ENCODE measurements around the gene CTSK.
"Not testable (repeated sequence)": the region's sequence is repeated elsewhere in the genome, so short reads cannot be mapped to it uniquely, and the experiment has no call there.

The CTSK gene

GRCh38 chr1:150808121-150808520 is at the start of gene CTSK:
Gene CTSK (minus strand): TSS chr1:150808260. CDS start chr1:150806805, 1,455 bp downstream.
- Histone ChIP-seq H3K36me3 (ENCODE audit: insufficient read depth, low read length) (peaks cover 27% of the 10 kb centered on the region), H3K9me3 (ENCODE audit: low read depth, low read length) (no peaks in the 10 kb centered on the region), H3K9ac (ENCODE audit: insufficient read length) (peak within 1 kb of the TSS; percentile 56), H3K4me3 (peak within 1 kb of the TSS; percentile 77), H3K27ac (peak within 1 kb of the TSS; percentile 95)
- no peak for DNase-seq (ENCODE audit: low read depth, low spot score)
- TF ChIP-seq EZH2 (IDR thresholded peaks at IDR 0.05), result no peak
- TF ChIP-seq POLR2AphosphoS5 (IDR thresholded peaks at IDR 0.05; ENCODE audit: borderline replicate concordance, low read depth, low read length), result no peak
- no peak for TF ChIP-seq FOXP2 (optimal IDR thresholded peaks at IDR 0.05; ENCODE audit: control extremely low read depth, extremely low read length, insufficient read depth)

GRCh38 chr1:150852734-150853133 is 44.7 kb upstream of the CTSK start:
- H3K9ac ChIP-seq (ENCODE audit: insufficient read length); H3K27ac ChIP-seq; DNase-seq (ENCODE audit: low read depth, low spot score); H3K4me3 ChIP-seq; H3K9me3 ChIP-seq (ENCODE audit: low read depth, low read length): not testable (repeated sequence)
- peaks cover 20% of the 10 kb centered on the region for H3K36me3 ChIP-seq (ENCODE audit: insufficient read depth, low read length)

GRCh38 chr1:150850801-150851362 is 42.8 kb upstream of the CTSK start:
- H3K9me3 ChIP-seq (ENCODE audit: low read depth, low read length); H3K4me3 ChIP-seq; H3K27ac ChIP-seq; H3K9ac ChIP-seq (ENCODE audit: insufficient read length); DNase-seq (ENCODE audit: low read depth, low spot score): not testable (repeated sequence)
- H3K36me3 ChIP-seq (ENCODE audit: insufficient read depth, low read length), result peaks cover 20% of the 10 kb centered on the region

GRCh38 chr1:150846473-150847146 is 38.5 kb upstream of the CTSK start:
- DNase-seq (ENCODE audit: low read depth, low spot score), result no peak
- Histone ChIP-seq H3K4me3 (no peak overlapping the region), H3K36me3 (ENCODE audit: insufficient read depth, low read length) (0 out of 2 replicates have a peak, but pooled peaks cover 2% of the 10 kb centered on the region), H3K27ac (no peak overlapping the region), H3K9me3 (ENCODE audit: low read depth, low read length) (no peaks in the 10 kb centered on the region), H3K9ac (ENCODE audit: insufficient read length) (no peak overlapping the region)
- no peak for TF ChIP-seq POLR2AphosphoS5 (IDR thresholded peaks at IDR 0.05; ENCODE audit: borderline replicate concordance, low read depth, low read length)
- no peak for TF ChIP-seq EZH2 (IDR thresholded peaks at IDR 0.05)
- TF ChIP-seq FOXP2 (optimal IDR thresholded peaks at IDR 0.05; ENCODE audit: control extremely low read depth, extremely low read length, insufficient read depth), result no peak

- H3K9me3 ChIP-seq (ENCODE audit: low read depth, low read length), result no peaks in the 10 kb centered on the region
- DNase-seq (ENCODE audit: low read depth, low spot score), result no peak
- peaks cover 11% of the 10 kb centered on the region; the same call in 1 of the 2 replicates for H3K36me3 ChIP-seq (ENCODE audit: insufficient read depth, low read length)
- no peak overlapping the region for H3K9ac ChIP-seq (ENCODE audit: insufficient read length)
- H3K27ac ChIP-seq, result no peak overlapping the region
- TF ChIP-seq POLR2AphosphoS5 (IDR thresholded peaks at IDR 0.05; ENCODE audit: borderline replicate concordance, low read depth, low read length) (no peak), EZH2 (IDR thresholded peaks at IDR 0.05) (no peak), FOXP2 (optimal IDR thresholded peaks at IDR 0.05; ENCODE audit: control extremely low read depth, extremely low read length, insufficient read depth) (no peak)
- no peak overlapping the region for H3K4me3 ChIP-seq
Observed at GRCh38 chr1:150843474-150843873, 35.4 kb upstream of the CTSK start.

GRCh38 chr1:150842964-150843363 is 34.9 kb upstream of the CTSK start:
- DNase-seq (ENCODE audit: low read depth, low spot score), result no peak
- no peak overlapping the region for H3K9ac ChIP-seq (ENCODE audit: insufficient read length)
- TF ChIP-seq POLR2AphosphoS5 (IDR thresholded peaks at IDR 0.05; ENCODE audit: borderline replicate concordance, low read depth, low read length), result no peak
- no peak for TF ChIP-seq FOXP2 (optimal IDR thresholded peaks at IDR 0.05; ENCODE audit: control extremely low read depth, extremely low read length, insufficient read depth)
- no peak for TF ChIP-seq EZH2 (IDR thresholded peaks at IDR 0.05)
- H3K27ac ChIP-seq, result no peak overlapping the region
- peaks cover 11% of the 10 kb centered on the region; the same call in 1 of the 2 replicates for H3K36me3 ChIP-seq (ENCODE audit: insufficient read depth, low read length)
- no peaks in the 10 kb centered on the region for H3K9me3 ChIP-seq (ENCODE audit: low read depth, low read length)
- no peak overlapping the region for H3K4me3 ChIP-seq

- no peak overlapping the region for H3K4me3 ChIP-seq
- no peaks in the 10 kb centered on the region for H3K9me3 ChIP-seq (ENCODE audit: low read depth, low read length)
- H3K36me3 ChIP-seq (ENCODE audit: insufficient read depth, low read length), result peaks cover 11% of the 10 kb centered on the region; the same call in 1 of the 2 replicates
- TF ChIP-seq POLR2AphosphoS5 (IDR thresholded peaks at IDR 0.05; ENCODE audit: borderline replicate concordance, low read depth, low read length), result no peak
- no peak for TF ChIP-seq EZH2 (IDR thresholded peaks at IDR 0.05)
- no peak for TF ChIP-seq FOXP2 (optimal IDR thresholded peaks at IDR 0.05; ENCODE audit: control extremely low read depth, extremely low read length, insufficient read depth)
- H3K27ac ChIP-seq, result no peak overlapping the region
- DNase-seq (ENCODE audit: low read depth, low spot score), result no peak
- no peak overlapping the region for H3K9ac ChIP-seq (ENCODE audit: insufficient read length)
Observed at GRCh38 chr1:150842343-150842742, 34.3 kb upstream of the CTSK start.

- no peak overlapping the region for H3K27ac ChIP-seq
- H3K36me3 ChIP-seq (ENCODE audit: insufficient read depth, low read length), result peaks cover 11% of the 10 kb centered on the region; the same call in 1 of the 2 replicates
- no peaks in the 10 kb centered on the region for H3K9me3 ChIP-seq (ENCODE audit: low read depth, low read length)
- DNase-seq (ENCODE audit: low read depth, low spot score), result no peak
- no peak overlapping the region for H3K4me3 ChIP-seq
- TF ChIP-seq FOXP2 (optimal IDR thresholded peaks at IDR 0.05; ENCODE audit: control extremely low read depth, extremely low read length, insufficient read depth), result no peak
- TF ChIP-seq POLR2AphosphoS5 (IDR thresholded peaks at IDR 0.05; ENCODE audit: borderline replicate concordance, low read depth, low read length), result no peak
- no peak for TF ChIP-seq EZH2 (IDR thresholded peaks at IDR 0.05)
- no peak overlapping the region for H3K9ac ChIP-seq (ENCODE audit: insufficient read length)
Observed at GRCh38 chr1:150841626-150842025, 33.6 kb upstream of the CTSK start.

GRCh38 chr1:150840850-150841249 is 32.8 kb upstream of the CTSK start:
- H3K27ac ChIP-seq; H3K9me3 ChIP-seq (ENCODE audit: low read depth, low read length); H3K9ac ChIP-seq (ENCODE audit: insufficient read length); DNase-seq (ENCODE audit: low read depth, low spot score); H3K4me3 ChIP-seq: not testable (repeated sequence)
- H3K36me3 ChIP-seq (ENCODE audit: insufficient read depth, low read length), result peaks cover 17% of the 10 kb centered on the region; the same call in 1 of the 2 replicates
